22Rv1 (cell line): ENCODE measurements around the gene IRGC.

Experiments
- ZFX ChIP-seq: fragments of 450-650 bp; IDR thresholded peaks from 2 replicates; pipeline ENCODE4 v1.6.1; 2017; ENCODE audit warnings: antibody characterized with exemption, borderline replicate concordance
- TF ChIP-seq, protein P1 (sequence below): fragments of 450-650 bp; IDR thresholded peaks from 2 replicates; pipeline ENCODE4 v1.5.1; 2017; ENCODE audit warnings: mild to moderate bottlenecking

DNA sequence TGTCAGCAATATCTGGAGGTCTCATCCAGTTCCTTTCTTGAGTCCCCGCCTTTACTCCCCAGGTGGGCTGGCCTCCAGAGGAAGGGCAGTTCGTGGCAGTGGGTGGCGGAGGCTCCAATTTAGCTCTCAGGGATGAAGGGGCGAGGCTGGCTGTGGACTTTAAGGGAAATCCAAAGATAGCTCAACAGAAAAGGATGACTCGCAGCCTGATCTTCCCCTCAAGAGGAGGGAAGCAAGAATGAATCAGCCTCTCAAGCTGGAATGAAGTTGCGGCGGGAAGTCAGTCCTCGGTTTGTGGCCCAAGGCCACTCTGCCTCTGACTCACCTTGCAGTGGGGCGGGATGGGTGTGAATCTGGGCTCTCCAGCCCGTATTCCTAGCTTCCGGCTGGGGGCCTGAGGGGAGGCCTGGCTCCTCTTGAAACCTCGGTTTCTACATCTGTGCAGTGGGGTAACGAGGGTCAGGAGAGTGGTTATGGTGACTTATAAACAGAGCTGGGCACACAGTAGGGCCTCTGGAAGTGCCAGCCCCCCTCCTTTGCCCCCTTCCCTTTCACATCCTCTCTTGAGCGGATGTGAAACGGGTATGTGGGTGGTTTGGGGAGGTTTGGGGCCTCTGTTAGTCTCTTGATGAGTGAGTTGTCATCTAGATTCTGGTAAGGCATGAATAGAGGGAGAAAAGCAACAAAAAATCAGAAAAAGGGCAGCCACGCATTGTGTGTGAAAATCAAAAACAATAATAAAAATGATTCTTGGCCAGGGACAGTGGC, 49.4 kb downstream of the IRGC start:
- TF ChIP-seq, protein P1, sequence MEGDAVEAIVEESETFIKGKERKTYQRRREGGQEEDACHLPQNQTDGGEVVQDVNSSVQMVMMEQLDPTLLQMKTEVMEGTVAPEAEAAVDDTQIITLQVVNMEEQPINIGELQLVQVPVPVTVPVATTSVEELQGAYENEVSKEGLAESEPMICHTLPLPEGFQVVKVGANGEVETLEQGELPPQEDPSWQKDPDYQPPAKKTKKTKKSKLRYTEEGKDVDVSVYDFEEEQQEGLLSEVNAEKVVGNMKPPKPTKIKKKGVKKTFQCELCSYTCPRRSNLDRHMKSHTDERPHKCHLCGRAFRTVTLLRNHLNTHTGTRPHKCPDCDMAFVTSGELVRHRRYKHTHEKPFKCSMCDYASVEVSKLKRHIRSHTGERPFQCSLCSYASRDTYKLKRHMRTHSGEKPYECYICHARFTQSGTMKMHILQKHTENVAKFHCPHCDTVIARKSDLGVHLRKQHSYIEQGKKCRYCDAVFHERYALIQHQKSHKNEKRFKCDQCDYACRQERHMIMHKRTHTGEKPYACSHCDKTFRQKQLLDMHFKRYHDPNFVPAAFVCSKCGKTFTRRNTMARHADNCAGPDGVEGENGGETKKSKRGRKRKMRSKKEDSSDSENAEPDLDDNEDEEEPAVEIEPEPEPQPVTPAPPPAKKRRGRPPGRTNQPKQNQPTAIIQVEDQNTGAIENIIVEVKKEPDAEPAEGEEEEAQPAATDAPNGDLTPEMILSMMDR = no peak
- TF ChIP-seq ZFX = no peak
